GM21390 (cell line): ENCODE results near the gene HOXD13.
A peak's percentile ranks its signal among the peaks of the same experiment; 100 is the strongest.

Source experiments
- ATAC-seq: cut with Tn5 transposase; IDR thresholded peaks from one replicate; pipeline ENCODE4 v1.9.1; 2021; ENCODE audit not compliant: unreplicated experiment

The HOXD13 gene

GRCh38 chr2:176093145-176093897 is 800 bp downstream of the HOXD13 start:
- no peak for ATAC-seq

DNA sequence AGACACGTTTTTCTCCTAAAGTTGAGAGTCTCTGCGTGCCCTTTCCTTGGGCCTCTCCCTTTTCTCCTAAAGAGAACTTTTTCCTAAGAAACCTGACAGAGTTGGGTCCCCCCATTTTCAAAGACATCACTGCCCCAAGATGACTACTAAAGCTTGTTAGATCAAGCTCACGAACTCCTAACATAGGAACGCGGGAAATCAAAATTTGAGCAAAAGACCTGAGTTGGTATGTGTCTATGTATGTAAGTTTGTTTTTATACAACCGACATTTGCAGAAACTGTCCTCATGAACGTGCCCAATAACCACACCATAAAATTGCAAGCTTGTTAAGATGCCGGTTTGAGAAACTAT is 1.4 kb downstream of the HOXD13 start:
- no peak for ATAC-seq

- ATAC-seq = no peak
Measured at GRCh38 chr2:176094349-176094748, 1.8 kb downstream of the HOXD13 start.

DNA sequence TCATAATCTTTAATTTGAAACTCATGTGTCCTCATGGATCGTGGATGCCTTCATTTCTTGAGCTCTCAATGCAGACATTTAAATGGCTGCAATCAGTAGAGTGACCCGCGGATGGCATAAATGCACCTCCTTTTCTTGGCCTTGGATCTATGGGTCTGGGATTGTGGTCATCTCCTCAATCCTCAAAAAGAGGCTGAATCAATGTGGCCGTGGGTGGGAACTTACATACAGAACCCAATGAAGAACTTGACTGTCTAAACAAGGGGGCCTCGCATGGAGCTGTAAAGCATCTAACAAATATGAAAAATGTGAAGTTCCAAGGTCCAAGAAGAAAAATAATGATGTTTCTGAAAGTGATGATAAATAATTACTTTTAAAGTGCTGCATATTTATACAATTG is 2.9 kb downstream of the HOXD13 start:
- ATAC-seq = no peak

GRCh38 chr2:176096243-176096985 is 3.9 kb downstream of the HOXD13 start:
- no peak for ATAC-seq

- peak; percentile 84 for ATAC-seq
Measured at GRCh38 chr2:176096986-176097819, 4.7 kb downstream of the HOXD13 start.

DNA sequence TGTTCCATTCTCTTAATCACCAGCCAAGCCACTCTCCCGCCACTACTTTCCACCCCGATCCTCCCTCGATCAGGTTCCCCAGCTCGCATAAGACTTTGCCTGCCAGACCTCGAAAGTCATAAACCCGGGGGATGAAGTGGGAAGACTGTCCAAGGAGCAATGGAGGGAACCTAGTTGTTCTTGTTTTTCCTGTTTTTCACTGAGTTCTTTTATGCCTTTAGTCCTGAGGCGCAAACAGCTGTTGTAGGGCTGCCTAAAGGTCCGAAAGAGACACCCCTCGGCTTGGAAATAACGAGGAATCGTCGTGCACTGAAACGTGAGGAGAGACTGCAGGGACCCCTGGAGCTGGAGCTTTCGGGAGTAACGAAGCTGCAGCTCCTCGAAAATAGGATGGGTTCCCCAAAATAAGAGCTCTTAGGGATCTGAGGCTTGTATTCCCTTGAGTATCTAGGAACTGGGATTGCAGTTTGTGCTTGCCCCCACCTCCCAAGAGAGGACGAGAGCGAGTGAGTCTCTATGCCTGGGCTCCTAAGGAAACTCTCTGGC is 5.4 kb downstream of the HOXD13 start:
- ATAC-seq = no peak

DNA sequence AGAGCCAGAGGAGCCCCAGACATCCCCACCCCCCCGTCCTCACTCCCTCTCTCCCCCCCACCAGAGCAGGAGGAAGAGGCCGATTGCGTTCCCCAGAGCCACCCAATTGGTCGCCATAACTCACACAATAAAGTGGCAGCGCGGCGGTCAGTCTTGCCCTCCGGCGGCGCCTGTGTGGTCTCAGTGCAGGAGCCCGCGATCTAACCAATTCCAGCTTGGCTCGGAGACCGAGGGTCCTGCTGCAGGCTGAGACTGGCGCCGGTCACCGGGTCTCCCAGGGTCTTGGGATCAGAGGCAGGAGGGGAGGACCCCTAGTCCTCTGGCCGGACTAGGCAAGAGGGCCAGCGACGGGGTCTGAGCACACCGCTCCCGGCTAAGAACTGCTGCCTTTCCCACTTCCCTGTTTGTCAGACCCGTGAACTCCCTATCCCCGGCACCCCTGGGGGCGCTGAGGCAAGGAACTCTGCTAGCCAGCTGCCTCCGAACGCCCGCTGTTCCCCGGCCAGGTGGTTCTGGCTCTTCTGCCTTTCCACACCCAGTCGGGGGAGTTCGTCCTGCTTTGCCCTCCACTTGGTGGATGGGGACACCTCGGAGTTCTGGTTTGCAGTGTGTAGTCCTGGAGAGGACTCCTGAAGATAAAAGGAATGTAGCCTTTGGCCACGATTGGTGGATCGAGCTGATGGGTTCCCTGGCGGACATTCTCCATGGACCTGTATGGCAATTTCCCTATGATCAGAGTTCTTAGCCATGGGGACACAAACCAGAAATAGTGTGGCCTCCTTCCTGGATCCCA is 6.0 kb downstream of the HOXD13 start:
- ATAC-seq = no peak

DNA sequence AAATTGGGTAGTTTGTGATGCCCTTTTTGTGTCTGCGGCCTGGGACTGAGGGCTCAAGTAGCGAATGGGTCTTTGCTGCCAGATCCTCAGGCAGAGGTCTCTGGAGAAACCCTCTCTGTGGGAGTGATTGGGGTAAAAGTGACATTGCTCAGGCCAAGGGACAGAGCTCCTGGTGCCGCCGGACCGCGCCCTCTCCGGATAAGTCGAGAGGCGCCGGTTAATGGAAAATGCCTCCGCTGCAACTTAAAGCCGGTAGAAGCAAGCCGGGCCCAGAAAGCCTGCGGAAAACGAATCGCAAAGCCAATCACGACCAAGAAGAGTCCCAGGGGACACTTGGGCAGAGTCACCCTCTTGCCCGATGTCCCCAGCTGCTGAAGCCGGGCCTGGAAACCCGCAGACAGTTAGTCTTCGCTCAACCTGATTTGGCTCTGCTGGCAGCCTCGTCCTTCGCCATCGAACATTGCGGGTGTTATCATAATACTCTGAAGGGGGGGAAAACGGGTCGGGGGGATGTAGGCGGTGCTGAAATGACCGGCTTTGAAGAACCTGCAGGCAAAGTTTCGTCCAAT is 6.7 kb downstream of the HOXD13 start:
- no peak for ATAC-seq

GRCh38 chr2:176099728-176100546 is 7.4 kb downstream of the HOXD13 start, which contains the start of gene HOXD12:
HOXD12 (plus strand) TSS chr2:176099795; CDS start chr2:176099802, 7 bp downstream.
- ATAC-seq = no peak

DNA sequence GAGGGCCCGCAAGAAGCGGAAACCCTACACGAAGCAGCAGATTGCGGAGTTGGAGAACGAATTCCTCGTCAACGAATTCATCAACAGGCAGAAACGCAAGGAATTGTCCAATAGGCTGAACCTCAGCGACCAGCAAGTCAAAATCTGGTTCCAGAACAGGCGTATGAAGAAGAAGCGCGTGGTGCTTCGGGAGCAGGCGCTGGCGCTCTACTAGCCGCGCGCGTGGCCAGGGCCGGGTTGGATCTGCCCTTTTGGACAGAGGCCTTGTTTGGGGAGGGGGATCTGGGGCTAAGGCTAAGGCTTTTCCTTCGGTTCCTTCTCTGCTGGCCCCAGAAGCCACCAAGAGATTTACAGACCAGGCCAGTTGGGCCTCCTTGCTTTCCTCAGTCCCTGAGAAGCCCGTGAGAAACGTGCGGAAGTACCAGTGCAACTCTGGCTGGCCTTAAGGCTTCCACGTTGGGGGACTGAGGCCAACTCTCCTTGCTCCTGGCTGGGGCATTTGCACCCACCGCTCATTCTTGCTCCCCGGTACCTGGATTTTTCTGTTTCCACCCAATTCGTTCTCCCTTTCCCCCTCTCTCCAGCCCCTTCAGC is 8.1 kb downstream of the HOXD13 start:
- no peak for ATAC-seq

- ATAC-seq = no peak
Measured at GRCh38 chr2:176101216-176101830, 8.8 kb downstream of the HOXD13 start.

DNA sequence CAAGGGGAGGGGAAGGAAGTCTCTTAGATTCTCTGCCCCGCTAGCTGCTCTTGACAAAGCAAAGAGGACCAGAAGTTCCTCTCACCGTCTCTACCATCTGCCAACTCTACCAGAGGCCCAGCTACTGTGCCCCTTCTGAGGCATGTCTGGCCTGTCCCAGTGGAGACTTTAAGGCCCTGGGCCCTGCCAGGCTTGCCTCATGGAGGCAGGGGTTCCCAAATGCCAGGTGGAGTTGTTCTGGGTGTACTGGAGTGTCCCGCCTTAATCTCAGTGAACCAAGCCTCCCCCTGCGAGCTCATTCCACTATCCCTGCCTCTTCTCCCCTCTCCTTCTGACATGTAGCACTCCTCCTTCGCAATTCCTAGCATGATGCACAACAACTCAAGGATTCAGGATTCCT is 9.3 kb downstream of the HOXD13 start:
- ATAC-seq = no peak

- ATAC-seq = no peak
Measured at GRCh38 chr2:176102309-176102866, 9.9 kb downstream of the HOXD13 start.

- ATAC-seq = no peak
Measured at GRCh38 chr2:176103194-176103593, 10.7 kb downstream of the HOXD13 start.

- ATAC-seq = no peak
Measured at GRCh38 chr2:176103742-176104315, 11.3 kb downstream of the HOXD13 start.

DNA sequence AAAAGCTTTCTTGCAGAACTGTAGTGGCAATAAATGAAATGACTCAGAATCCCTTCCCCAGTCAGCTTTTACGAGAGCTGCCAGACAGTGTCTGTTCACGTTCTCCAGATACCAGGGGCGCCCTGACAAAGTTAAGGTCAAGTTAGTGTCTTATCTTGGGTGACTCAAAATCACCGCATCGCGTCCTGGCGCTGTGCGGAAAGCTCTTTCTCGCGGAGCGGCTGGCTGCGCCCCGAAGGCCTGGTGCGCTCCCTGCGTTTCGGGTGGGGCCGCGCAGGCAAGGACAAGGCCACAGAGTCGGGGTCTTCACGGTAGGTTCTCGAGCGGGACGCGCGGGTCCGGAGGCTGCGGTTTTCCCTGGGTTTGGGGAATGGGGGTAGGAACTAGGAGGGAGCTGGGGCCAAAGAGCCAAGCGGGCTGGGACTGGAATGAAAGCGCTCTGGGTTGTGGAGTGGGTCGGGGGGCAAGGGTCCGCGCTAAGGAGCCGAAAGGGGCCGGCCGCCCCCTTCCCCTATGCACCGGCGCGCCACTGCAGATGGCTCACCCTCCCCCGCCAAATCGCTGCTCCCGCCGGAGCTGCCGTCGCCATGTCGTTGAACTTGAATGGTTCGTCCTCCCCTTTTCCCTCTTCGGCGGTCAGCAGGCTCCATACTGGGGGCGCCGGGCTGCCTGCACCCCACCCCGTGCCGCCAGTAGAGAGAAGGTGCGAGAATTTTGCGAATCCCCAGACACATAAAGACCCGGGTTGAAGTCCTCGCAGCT is 12.0 kb downstream of the HOXD13 start:
- no peak for ATAC-seq
